Measurements from ENCODE around the gene DDX41. TPM values are rescaled to one million over a fixed set of nuclear protein-coding genes. Genes with fewer than 3 reads are reported as not detected.

Gene DDX41
- total RNA-seq, 4 donors from 2014 or later: 119 to 170 (median 145) TPM

DNA sequence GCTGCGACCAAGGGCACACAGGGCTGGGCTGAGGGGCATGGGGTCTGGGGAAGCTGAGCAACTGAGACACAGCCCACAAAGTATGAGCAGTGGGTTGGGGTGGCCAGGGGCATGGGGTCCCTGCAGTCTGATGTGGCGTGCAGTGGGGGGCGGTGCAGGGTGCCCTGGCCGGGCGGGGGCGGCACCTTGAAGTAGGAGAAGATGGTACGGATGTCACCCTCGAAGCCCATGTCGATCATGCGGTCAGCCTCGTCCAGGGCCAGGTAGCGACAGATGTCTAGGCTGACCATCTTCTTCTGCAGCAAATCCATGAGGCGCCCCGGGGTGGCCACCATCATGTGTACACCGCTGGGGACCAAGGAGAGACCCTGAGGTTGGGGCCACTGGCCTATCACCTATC is 3.3 kb downstream of the DDX41 start:
- Histone ChIP-seq H3K36me3 (peaks cover 42 to 43% of the 10 kb centered on the region in 2 donors), H3K27ac (no peak overlapping the region), H3K27me3 (no peaks in the 10 kb centered on the region), H3K4me1 (peaks cover 9 to 10% of the 10 kb centered on the region in 2 donors), H3K4me3 (replicated peaks in 1 of 3) (no peak overlapping the region), H3K9me3 (no peaks in the 10 kb centered on the region)
- 96% methylated on average over 14 to 15 of the region's 15 CpGs for WGBS, 2 donors
- no peak for TF ChIP-seq POLR2A (IDR thresholded peaks at IDR 0.05)
- TF ChIP-seq, protein P1, sequence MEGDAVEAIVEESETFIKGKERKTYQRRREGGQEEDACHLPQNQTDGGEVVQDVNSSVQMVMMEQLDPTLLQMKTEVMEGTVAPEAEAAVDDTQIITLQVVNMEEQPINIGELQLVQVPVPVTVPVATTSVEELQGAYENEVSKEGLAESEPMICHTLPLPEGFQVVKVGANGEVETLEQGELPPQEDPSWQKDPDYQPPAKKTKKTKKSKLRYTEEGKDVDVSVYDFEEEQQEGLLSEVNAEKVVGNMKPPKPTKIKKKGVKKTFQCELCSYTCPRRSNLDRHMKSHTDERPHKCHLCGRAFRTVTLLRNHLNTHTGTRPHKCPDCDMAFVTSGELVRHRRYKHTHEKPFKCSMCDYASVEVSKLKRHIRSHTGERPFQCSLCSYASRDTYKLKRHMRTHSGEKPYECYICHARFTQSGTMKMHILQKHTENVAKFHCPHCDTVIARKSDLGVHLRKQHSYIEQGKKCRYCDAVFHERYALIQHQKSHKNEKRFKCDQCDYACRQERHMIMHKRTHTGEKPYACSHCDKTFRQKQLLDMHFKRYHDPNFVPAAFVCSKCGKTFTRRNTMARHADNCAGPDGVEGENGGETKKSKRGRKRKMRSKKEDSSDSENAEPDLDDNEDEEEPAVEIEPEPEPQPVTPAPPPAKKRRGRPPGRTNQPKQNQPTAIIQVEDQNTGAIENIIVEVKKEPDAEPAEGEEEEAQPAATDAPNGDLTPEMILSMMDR (IDR thresholded peaks at IDR 0.05): no peak
- intact Hi-C loops (cut with DNase I): no loop called here
- DNase-seq: no peak

DNA sequence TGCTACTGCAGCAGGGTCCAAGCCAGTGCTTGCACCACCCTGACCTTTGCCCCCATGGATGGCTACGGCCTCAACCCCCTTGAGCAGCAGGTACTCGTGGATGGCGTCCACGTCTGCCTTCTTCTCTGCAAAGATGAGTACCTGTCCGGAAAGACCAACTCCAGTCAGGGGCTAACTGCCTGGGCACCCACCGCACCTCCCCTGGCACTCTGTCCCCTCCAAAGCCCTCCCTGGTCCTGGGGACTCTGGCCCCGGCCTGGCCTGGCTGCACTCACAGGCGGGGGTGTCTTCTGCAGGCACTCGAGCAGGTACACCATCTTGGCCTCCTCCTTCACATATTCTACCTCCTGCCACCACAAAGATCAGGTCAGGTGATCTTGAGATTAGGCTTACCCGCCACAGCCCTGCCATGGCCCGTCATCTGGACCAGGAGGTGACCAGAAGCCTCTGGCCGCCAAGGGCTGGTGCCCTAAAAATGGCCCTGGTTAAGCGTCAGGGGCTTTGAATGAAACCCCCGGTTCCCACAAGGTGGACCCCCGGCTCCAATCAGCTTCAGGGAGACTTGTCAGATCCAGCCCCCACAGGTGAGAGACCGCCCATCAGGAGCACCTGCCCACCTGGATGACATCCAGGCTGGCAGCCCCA is 3.9 kb downstream of the DDX41 start:
- no peak for DNase-seq
- Histone ChIP-seq H3K27me3 (no peaks in the 10 kb centered on the region), H3K27ac (no peak overlapping the region), H3K4me1 (peaks cover 9 to 10% of the 10 kb centered on the region in 2 donors), H3K4me3 (replicated peaks in 1 of 3) (no peak overlapping the region), H3K36me3 (peaks cover 42 to 43% of the 10 kb centered on the region in 2 donors), H3K9me3 (no peaks in the 10 kb centered on the region)
- TF ChIP-seq, protein P1 (IDR thresholded peaks at IDR 0.05): no peak
- TF ChIP-seq POLR2A (IDR thresholded peaks at IDR 0.05): no peak
- 90 to 94% methylated on average over 10 to 14 of the region's 16 CpGs for WGBS, 2 donors
- intact Hi-C loops (cut with DNase I): no loop called here

DNA sequence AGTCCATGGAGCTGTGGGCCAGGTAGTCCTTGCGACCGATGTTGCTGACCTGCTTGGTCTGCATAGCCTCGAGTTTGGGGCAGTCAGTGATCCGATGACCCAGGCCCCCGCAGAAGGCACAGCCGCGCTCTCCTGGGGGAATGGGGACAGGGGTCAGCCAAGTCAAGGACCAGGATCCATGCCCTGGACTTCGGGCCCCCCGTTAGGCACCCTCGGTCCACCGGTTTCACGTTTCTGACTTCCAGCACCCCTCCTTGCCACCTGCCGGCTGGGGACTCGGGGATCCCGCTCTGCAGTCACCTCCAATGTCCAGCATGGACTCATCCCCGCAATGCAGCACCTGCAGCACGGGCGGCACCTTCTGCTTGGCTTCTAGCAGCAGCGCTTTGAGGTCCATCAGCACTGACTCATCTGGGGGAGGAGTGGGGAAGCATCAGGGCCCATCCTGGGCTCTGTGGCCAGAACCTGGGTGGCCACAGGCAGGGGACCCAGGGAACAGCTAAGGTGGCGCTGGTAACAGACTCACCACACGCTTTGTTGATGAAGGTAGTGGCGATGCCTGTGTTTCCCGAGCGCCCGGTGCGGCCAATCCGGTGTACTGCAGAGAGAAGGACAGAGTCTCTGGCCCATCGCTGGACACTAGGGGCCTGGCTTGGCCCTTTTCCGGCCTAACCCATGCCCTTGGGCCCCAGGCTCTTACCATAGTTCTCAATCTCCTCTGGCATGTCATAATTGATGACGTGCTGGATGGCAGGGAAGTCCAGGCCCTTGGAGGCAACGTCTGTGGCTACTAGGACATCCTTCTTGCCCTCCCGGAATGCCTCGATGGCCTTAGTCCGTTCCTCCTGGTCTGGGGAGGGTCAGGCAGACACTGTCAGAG is 4.7 kb downstream of the DDX41 start:
- 93 to 96% methylated on average over 23 to 27 of the region's 34 CpGs for WGBS, 2 donors
- intact Hi-C loops (cut with DNase I): no loop called here
- TF ChIP-seq, protein P1 (IDR thresholded peaks at IDR 0.05): no peak
- no peak for TF ChIP-seq POLR2A (IDR thresholded peaks at IDR 0.05)
- Histone ChIP-seq H3K4me1 (peaks cover 9 to 10% of the 10 kb centered on the region in 2 donors), H3K9me3 (no peaks in the 10 kb centered on the region), H3K27me3 (no peaks in the 10 kb centered on the region), H3K4me3 (replicated peaks in 1 of 3) (no peak overlapping the region), H3K36me3 (peaks cover 42 to 43% of the 10 kb centered on the region in 2 donors), H3K27ac (no peak overlapping the region)
- DNase-seq: no peak

DNA sequence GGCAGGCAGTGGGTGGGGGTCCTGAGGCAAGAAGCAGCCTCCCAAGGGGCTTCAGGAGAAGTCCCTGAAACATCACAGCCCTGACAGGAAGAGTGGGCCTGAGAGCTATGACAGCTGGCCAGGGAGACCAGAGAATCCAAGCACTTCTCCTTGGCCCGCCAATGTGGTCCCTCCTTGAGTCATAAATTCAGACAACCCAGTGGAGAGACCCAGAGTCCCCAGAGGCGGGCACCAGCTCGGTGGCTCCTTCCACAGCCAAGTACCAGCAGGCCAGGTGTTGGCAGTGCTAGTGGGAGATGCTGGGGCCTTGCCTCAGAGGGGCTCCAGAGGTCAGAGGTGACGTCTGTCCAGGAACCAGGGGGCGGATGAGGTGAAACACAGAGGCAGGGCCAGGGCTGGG is 5.6 kb downstream of the DDX41 start:
- peaks cover 42 to 43% of the 10 kb centered on the region in 2 donors for H3K36me3 ChIP-seq
- no peak overlapping the region for H3K27ac ChIP-seq
- intact Hi-C loops (cut with DNase I): no loop called here

More for the DNA sequence above, 5.6 kb downstream of the DDX41 start:
- peaks cover 8% of the 10 kb centered on the region in 2 donors for H3K4me1 ChIP-seq
- no peaks in the 10 kb centered on the region for H3K9me3 ChIP-seq
- no peak for TF ChIP-seq POLR2A (IDR thresholded peaks at IDR 0.05)
- TF ChIP-seq, protein P1 (IDR thresholded peaks at IDR 0.05): no peak
- H3K27me3 ChIP-seq: no peaks in the 10 kb centered on the region
- H3K4me3 ChIP-seq (replicated peaks in 1 of 3): no peak overlapping the region
- DNase-seq: no peak
- WGBS, 2 donors: 92 to 100% methylated on average over 4 to 5 of the region's 5 CpGs
